ENCODE results near the gene CSH2.
A peak's percentile ranks its signal among the peaks of the same experiment; 100 is the strongest.

- TF ChIP-seq CTCF (IDR thresholded peaks at IDR 0.05; ENCODE audit: borderline replicate concordance, extremely low read depth, low read length, poor library complexity, severe bottlenecking) (peak; percentile 77), EZH2 (IDR thresholded peaks at IDR 0.05; ENCODE audit: borderline replicate concordance, low read depth, low read length, severe bottlenecking) (no peak)
Observed at GRCh38 chr17:63881935-63882601, 8.6 kb upstream of the CSH2 start, which contains the start of gene GH2.

All from DND-41 (cell line).